IgD-negative memory B cell (primary cell): ENCODE data around the gene RTP5. TPM values are rescaled to one million over a fixed set of nuclear protein-coding genes. Genes with fewer than 3 reads are reported as not detected.

Source experiments
- H3K27ac Mint-ChIP-seq, 3 donors: one replicate each; pipeline ENCODE4 v1.8.0; 2020 to 2022; ENCODE audit warnings: mild to moderate bottlenecking in 3 of 3, mixed read lengths in 3 of 3, moderate library complexity in 1 of 3
- H3K27me3 Mint-ChIP-seq: one replicate; pipeline ENCODE4 v1.8.0; 2021; ENCODE audit warnings: mixed read lengths
- H3K36me3 Mint-ChIP-seq: one replicate; pipeline ENCODE4 v1.8.0; 2020; ENCODE audit warnings: mild to moderate bottlenecking, mixed read lengths
- H3K4me1 Mint-ChIP-seq, 3 donors: one replicate each; pipeline ENCODE4 v1.8.0; 2020 to 2022; ENCODE audit warnings: mixed read lengths in 3 of 3, mild to moderate bottlenecking in 1 of 3
- H3K4me3 Mint-ChIP-seq, 4 donors: one replicate each; pipeline ENCODE4 v1.8.0; 2020 to 2022; ENCODE audit warnings: mild to moderate bottlenecking in 4 of 4, mixed read lengths in 4 of 4, moderate library complexity in 3 of 4
- H3K9me3 Mint-ChIP-seq, 3 donors: one replicate each; pipeline ENCODE4 v1.8.0; 2020 to 2021; ENCODE audit warnings: mixed read lengths in 3 of 3, mild to moderate bottlenecking in 1 of 3
- polyA plus RNA-seq: library from polyadenylated mRNA; unstranded; fragments of 300-500 nt; fragmentation: Illumina TruSeq; gene quantifications from one replicate; pipeline ENCODE4 v1.2.3, GENCODE V29; 2021

The RTP5 gene
- polyA plus RNA-seq, 1 donor from 2014 or later, result not detected

GRCh38 chr2:241837197-241837965, 32.1 kb upstream of the RTP5 start:
- no peaks in the 10 kb centered on the region for H3K36me3 Mint-ChIP-seq
- H3K27me3 Mint-ChIP-seq, result peaks cover 12% of the 10 kb centered on the region
- no peak overlapping the region for H3K27ac Mint-ChIP-seq
- H3K9me3 Mint-ChIP-seq, result peaks cover 0 to 5% (median 0%) of the 10 kb centered on the region in 3 donors
- H3K4me3 Mint-ChIP-seq, result no peak overlapping the region
- peaks cover under 1 to 5% (median 2%) of the 10 kb centered on the region in 3 donors for H3K4me1 Mint-ChIP-seq

- Mint-ChIP-seq H3K36me3 (no peaks in the 10 kb centered on the region), H3K27me3 (peaks cover 3% of the 10 kb centered on the region), H3K9me3 (no peaks in the 10 kb centered on the region), H3K27ac (peak overlapping the region in 1 of 3 donors; percentile 90), H3K4me3 (peak overlapping the region in 3 of 4 donors; percentile 39 to 76 (median 60)), H3K4me1 (peaks cover 16 to 25% (median 20%) of the 10 kb centered on the region in 3 donors)
Measured at GRCh38 chr2:241841181-241842066, 28.1 kb upstream of the RTP5 start.

- Mint-ChIP-seq H3K4me3 (peak overlapping the region in 3 of 4 donors; percentile 9 to 81 (median 76)), H3K27me3 (peaks cover 1% of the 10 kb centered on the region), H3K27ac (peak overlapping the region in 2 of 3 donors; percentile 90 to 91), H3K9me3 (no peaks in the 10 kb centered on the region), H3K4me1 (peaks cover 16 to 25% (median 20%) of the 10 kb centered on the region in 3 donors), H3K36me3 (no peaks in the 10 kb centered on the region)
Measured at GRCh38 chr2:241842067-241842415, 27.5 kb upstream of the RTP5 start.

- no peaks in the 10 kb centered on the region for H3K27me3 Mint-ChIP-seq
- H3K4me3 Mint-ChIP-seq, result peak overlapping the region; percentile 76 to 92 (median 81)
- H3K9me3 Mint-ChIP-seq, result no peaks in the 10 kb centered on the region
- peak overlapping the region; percentile 90 to 95 (median 91) for H3K27ac Mint-ChIP-seq
- peaks cover 16 to 25% (median 20%) of the 10 kb centered on the region in 3 donors for H3K4me1 Mint-ChIP-seq
- H3K36me3 Mint-ChIP-seq, result no peaks in the 10 kb centered on the region
Measured at GRCh38 chr2:241842620-241843211, 26.8 kb upstream of the RTP5 start.

GRCh38 chr2:241843321-241844065, 26.0 kb upstream of the RTP5 start:
- H3K9me3 Mint-ChIP-seq, result no peaks in the 10 kb centered on the region
- peaks cover 16 to 25% (median 20%) of the 10 kb centered on the region in 3 donors for H3K4me1 Mint-ChIP-seq
- no peaks in the 10 kb centered on the region for H3K36me3 Mint-ChIP-seq
- H3K4me3 Mint-ChIP-seq, result peak overlapping the region; percentile 76 to 92 (median 81)
- H3K27me3 Mint-ChIP-seq, result no peaks in the 10 kb centered on the region
- peak overlapping the region; percentile 90 to 95 (median 91) for H3K27ac Mint-ChIP-seq

GRCh38 chr2:241844066-241844728, 25.3 kb upstream of the RTP5 start:
- H3K9me3 Mint-ChIP-seq, result no peaks in the 10 kb centered on the region
- no peaks in the 10 kb centered on the region for H3K27me3 Mint-ChIP-seq
- peak overlapping the region; percentile 72 to 86 (median 82) for H3K4me3 Mint-ChIP-seq
- H3K36me3 Mint-ChIP-seq, result no peaks in the 10 kb centered on the region
- H3K4me1 Mint-ChIP-seq, result peaks cover 14 to 22% (median 20%) of the 10 kb centered on the region in 3 donors
- H3K27ac Mint-ChIP-seq, result peak overlapping the region; percentile 16 to 73 (median 65)

GRCh38 chr2:241844831-241845578, 24.5 kb upstream of the RTP5 start:
- Mint-ChIP-seq H3K36me3 (no peaks in the 10 kb centered on the region), H3K27ac (peak overlapping the region; percentile 59 to 76 (median 73)), H3K4me1 (peaks cover 14 to 22% (median 20%) of the 10 kb centered on the region in 3 donors), H3K4me3 (peak overlapping the region; percentile 68 to 85 (median 76)), H3K27me3 (no peaks in the 10 kb centered on the region), H3K9me3 (no peaks in the 10 kb centered on the region)

- Mint-ChIP-seq H3K4me1 (peaks cover 14 to 20% (median 20%) of the 10 kb centered on the region in 3 donors), H3K4me3 (peak overlapping the region in 2 of 4 donors; percentile 16 to 68), H3K27ac (no peak overlapping the region)
Measured at GRCh38 chr2:241846406-241846805, 23.1 kb upstream of the RTP5 start.

GRCh38 chr2:241848761-241849615, 20.5 kb upstream of the RTP5 start:
- Mint-ChIP-seq H3K4me1 (peaks cover 8 to 12% (median 11%) of the 10 kb centered on the region in 3 donors), H3K4me3 (peak overlapping the region in 1 of 4 donors; percentile 73), H3K27me3 (peaks cover 1% of the 10 kb centered on the region)

More at GRCh38 chr2:241846406-241846805, 23.1 kb upstream of the RTP5 start:
- no peaks in the 10 kb centered on the region for H3K36me3 Mint-ChIP-seq
- H3K27me3 Mint-ChIP-seq, result no peaks in the 10 kb centered on the region
- no peaks in the 10 kb centered on the region for H3K9me3 Mint-ChIP-seq

GRCh38 chr2:241849616-241850543, 19.6 kb upstream of the RTP5 start:
- Mint-ChIP-seq H3K27ac (no peak overlapping the region), H3K4me1 (peaks cover 6 to 11% (median 11%) of the 10 kb centered on the region in 3 donors), H3K9me3 (no peaks in the 10 kb centered on the region), H3K4me3 (no peak overlapping the region), H3K36me3 (no peaks in the 10 kb centered on the region), H3K27me3 (peaks cover 1% of the 10 kb centered on the region)

More at GRCh38 chr2:241848761-241849615, 20.5 kb upstream of the RTP5 start:
- no peaks in the 10 kb centered on the region for H3K9me3 Mint-ChIP-seq
- no peak overlapping the region for H3K27ac Mint-ChIP-seq
- no peaks in the 10 kb centered on the region for H3K36me3 Mint-ChIP-seq

GRCh38 chr2:241850544-241851324, 18.8 kb upstream of the RTP5 start:
- no peaks in the 10 kb centered on the region for H3K36me3 Mint-ChIP-seq
- H3K27me3 Mint-ChIP-seq, result peaks cover 1% of the 10 kb centered on the region
- H3K4me1 Mint-ChIP-seq, result peaks cover 2 to 5% (median 3%) of the 10 kb centered on the region in 3 donors
- H3K4me3 Mint-ChIP-seq, result no peak overlapping the region
- H3K9me3 Mint-ChIP-seq, result no peaks in the 10 kb centered on the region
- no peak overlapping the region for H3K27ac Mint-ChIP-seq
